CD14-positive monocyte (primary cell): Measurements from ENCODE around the gene BTBD8. TPM values are rescaled to one million over a fixed set of nuclear protein-coding genes. Genes with fewer than 3 reads are reported as not detected.

Experiments
- DNase-seq, 3 donors: peaks; one replicate each; pipeline ENCODE4 v3.0.0-alpha.2; 2011 to 2022
- H2AFZ ChIP-seq: 2 replicates; pipeline ENCODE4 v1.6.0; 2012; ENCODE audit warnings: mild to moderate bottlenecking, low read depth, low read length, inconsistent platforms; ENCODE audit not compliant: insufficient read depth, poor library complexity, severe bottlenecking
- H3K27ac ChIP-seq, 2 donors: 1 replicate in 1 of 2; 2 replicates in 1 of 2; pipeline ENCODE4 v1.5.1; 2012 to 2013; ENCODE audit warnings: low read length in 2 of 2, control low read depth in 1 of 2, inconsistent platforms in 1 of 2, low read depth in 1 of 2, mild to moderate bottlenecking in 1 of 2
- H3K27me3 ChIP-seq, 2 donors: one replicate each; pipeline versions ENCODE4 v1.6.0 to v1.6.1; 2011 to 2013; ENCODE audit warnings: low read length in 2 of 2; ENCODE audit not compliant: control insufficient read depth in 2 of 2, insufficient read depth in 2 of 2
- H3K36me3 ChIP-seq, 2 donors: replicated peaks in 1 of 2; 1 replicate in 1 of 2; 2 replicates in 1 of 2; pipeline versions ENCODE4 v1.5.1 to v1.6.1; 2012 to 2013; ENCODE audit warnings: low read length in 2 of 2, control low read depth in 1 of 2, inconsistent platforms in 1 of 2, mild to moderate bottlenecking in 1 of 2; ENCODE audit not compliant: insufficient read depth in 2 of 2, control insufficient read depth in 1 of 2
- H3K4me1 ChIP-seq, 2 donors: 1 replicate in 1 of 2; 2 replicates in 1 of 2; pipeline versions ENCODE4 v1.5.1 to v1.6.1; 2012 to 2013; ENCODE audit warnings: low read length in 2 of 2, control low read depth in 1 of 2, inconsistent platforms in 1 of 2, mild to moderate bottlenecking in 1 of 2, moderate library complexity in 1 of 2; ENCODE audit not compliant: insufficient read depth in 2 of 2, control insufficient read depth in 1 of 2
- H3K4me2 ChIP-seq: replicated peaks from 2 replicates; pipeline ENCODE3; 2012; ENCODE audit warnings: low read length, moderate library complexity, mild to moderate bottlenecking; ENCODE audit not compliant: poor library complexity, severe bottlenecking; ENCODE audit errors: extremely low read depth
- H3K4me3 ChIP-seq, 3 experiments: fragments of 200-600 bp in 1 of 3; sonication (generic) in 1 of 3; replicated peaks in 1 of 3; 1 replicate in 2 of 3; 2 replicates in 1 of 3; pipeline ENCODE4 v1.5.1; 2011 to 2013; ENCODE audit warnings: low read length in 3 of 3, mild to moderate bottlenecking in 3 of 3, control low read depth in 2 of 3, low read depth in 2 of 3, inconsistent platforms in 1 of 3, moderate library complexity in 1 of 3
- H3K79me2 ChIP-seq: 2 replicates; pipeline ENCODE4 v1.6.0; 2012; ENCODE audit warnings: mild to moderate bottlenecking, control low read depth, inconsistent platforms, low read length, moderate library complexity; ENCODE audit not compliant: insufficient read depth
- H3K9ac ChIP-seq: 2 replicates; pipeline ENCODE4 v1.6.0; 2017; ENCODE audit warnings: low read length, mild to moderate bottlenecking; ENCODE audit not compliant: insufficient read depth, poor library complexity, severe bottlenecking
- H3K9me3 ChIP-seq, 2 donors: replicated peaks in 1 of 2; 1 replicate in 1 of 2; 2 replicates in 1 of 2; pipeline versions ENCODE4 v1.5.1 to v1.6.1; 2012 to 2013; ENCODE audit warnings: low read length in 2 of 2, control low read depth in 1 of 2; ENCODE audit not compliant: control insufficient read depth in 1 of 2, insufficient read depth in 1 of 2
- H4K20me1 ChIP-seq: 2 replicates; pipeline ENCODE4 v1.6.0; 2012; ENCODE audit warnings: mild to moderate bottlenecking, low read length, control low read depth, moderate library complexity; ENCODE audit not compliant: insufficient read depth
- H3K27ac Mint-ChIP-seq, 7 donors: one replicate each; pipeline ENCODE4 v1.8.0; 2020; ENCODE audit warnings: mild to moderate bottlenecking in 7 of 7, mixed read lengths in 7 of 7, moderate library complexity in 6 of 7, inconsistent platforms in 2 of 7
- H3K27me3 Mint-ChIP-seq, 3 donors: one replicate each; pipeline ENCODE4 v1.8.0; 2021 to 2022; ENCODE audit warnings: low read depth in 3 of 3, mild to moderate bottlenecking in 3 of 3, mixed read lengths in 3 of 3, moderate library complexity in 3 of 3, inconsistent platforms in 1 of 3
- H3K36me3 Mint-ChIP-seq, 2 donors: one replicate each; pipeline ENCODE4 v1.8.0; 2020; ENCODE audit warnings: mixed read lengths in 2 of 2, inconsistent platforms in 1 of 2, mild to moderate bottlenecking in 1 of 2
- H3K4me1 Mint-ChIP-seq: one replicate; pipeline ENCODE4 v1.8.0; 2020; ENCODE audit warnings: mild to moderate bottlenecking, mixed read lengths
- H3K4me3 Mint-ChIP-seq, 2 donors: one replicate each; pipeline ENCODE4 v1.8.0; 2020; ENCODE audit warnings: mild to moderate bottlenecking in 2 of 2, mixed read lengths in 2 of 2, moderate library complexity in 1 of 2
- H3K9me3 Mint-ChIP-seq, 7 donors: one replicate each; pipeline ENCODE4 v1.8.0; 2020 to 2022; ENCODE audit warnings: mixed read lengths in 7 of 7, mild to moderate bottlenecking in 6 of 7, moderate library complexity in 6 of 7, inconsistent platforms in 2 of 7
- CTCF ChIP-seq: fragments of 200-600 bp; IDR thresholded peaks from one replicate; pipeline ENCODE4 v1.8.0; 2022; ENCODE audit warnings: antibody characterized with exemption, mild to moderate bottlenecking
- WGBS: methylation state at CpG from one replicate; pipeline ENCODE4 v1.1.5; 2013; ENCODE audit warnings: missing lambda C conversion rate; ENCODE audit not compliant: insufficient coverage; 5-methylcytosine and 5-hydroxymethylcytosine counted together
- intact Hi-C, 2 donors: fragments of 100-400 bp; cut with micrococcal nuclease; formaldehyde crosslinking; loops; one replicate each; pipeline versions ENCODE4 v1.15.0 to v1.15.1; 2023
- polyA plus RNA-seq, 3 donors: library from polyadenylated mRNA; depleted of rRNA in 1 of 3; unstranded in 2 of 3; stranded (reverse) in 1 of 3; fragments of 300-500 nt in 2 of 3; fragments of >200 nt in 1 of 3; fragmentation: Illumina TruSeq in 2 of 3; gene quantifications; 1 replicate in 2 of 3; 2 replicates in 1 of 3; pipeline ENCODE4 v1.2.3, GENCODE V29; 2012 to 2021

The BTBD8 gene
- polyA plus RNA-seq, 3 donors = 0.44 to 1.1 (median 0.88) TPM

- DNase-seq = no peak
- no peak overlapping the region for H3K27ac ChIP-seq
- Mint-ChIP-seq H3K27me3 (peaks cover 0 to 3% (median 0%) of the 10 kb centered on the region in 3 donors), H3K9me3 (peaks cover 0 to 3% (median 0%) of the 10 kb centered on the region in 7 donors), H3K4me3 (no peak overlapping the region), H3K27ac (peak overlapping the region in 1 of 7 donors; percentile 25), H3K4me1 (peaks cover 22% of the 10 kb centered on the region), H3K36me3 (peaks cover 0 to 1% of the 10 kb centered on the region in 2 donors)
- no peak overlapping the region for H3K4me3 ChIP-seq
- H2AFZ ChIP-seq = no peak overlapping the region
- no peaks in the 10 kb centered on the region for H3K79me2 ChIP-seq
- H3K4me2 ChIP-seq = no peak overlapping the region
- H3K4me1 ChIP-seq = peaks cover 15 to 20% of the 10 kb centered on the region in 2 donors
- H3K9me3 ChIP-seq = no peaks in the 10 kb centered on the region
- no peaks in the 10 kb centered on the region for H4K20me1 ChIP-seq
- intact Hi-C loops = no loop called here
- H3K36me3 ChIP-seq = no peaks in the 10 kb centered on the region
- H3K27me3 ChIP-seq = no peaks in the 10 kb centered on the region
- TF ChIP-seq CTCF = no peak
- H3K9ac ChIP-seq = no peak overlapping the region
Measured at GRCh38 chr1:92203105-92203504, 123.0 kb downstream of the BTBD8 start.

GRCh38 chr1:92210701-92211100 lies 130.6 kb downstream of the BTBD8 start:
- no peak for TF ChIP-seq CTCF
- no peaks in the 10 kb centered on the region for H4K20me1 ChIP-seq
- H3K4me3 ChIP-seq = no peak overlapping the region
- H3K4me3 Mint-ChIP-seq = no peak overlapping the region
- intact Hi-C loops = no loop called here
- no peak for DNase-seq
- no peaks in the 10 kb centered on the region for H3K9me3 ChIP-seq
- H3K9me3 Mint-ChIP-seq = peaks cover 0 to 3% (median 2%) of the 10 kb centered on the region in 7 donors
- no peak overlapping the region for H3K27ac Mint-ChIP-seq
- H3K4me2 ChIP-seq = no peak overlapping the region
- no peaks in the 10 kb centered on the region for H3K27me3 ChIP-seq
- H3K36me3 Mint-ChIP-seq = no peaks in the 10 kb centered on the region
- no peak overlapping the region for H2AFZ ChIP-seq
- H3K36me3 ChIP-seq = no peaks in the 10 kb centered on the region
- H3K4me1 Mint-ChIP-seq = peaks cover 3% of the 10 kb centered on the region
- no peaks in the 10 kb centered on the region for H3K4me1 ChIP-seq
- H3K27ac ChIP-seq = no peak overlapping the region
- H3K79me2 ChIP-seq = no peaks in the 10 kb centered on the region
- WGBS = 7% methylated on average over 2 of the region's 2 CpGs
- no peak overlapping the region for H3K9ac ChIP-seq
- H3K27me3 Mint-ChIP-seq = peaks cover 2 to 3% (median 2%) of the 10 kb centered on the region in 3 donors
